GM19372 (cell line): ENCODE measurements around the gene KLHL22.
A peak's percentile ranks its signal among the peaks of the same experiment; 100 is the strongest.
"Not testable (repeated sequence)": the region's sequence is repeated elsewhere in the genome, so short reads cannot be mapped to it uniquely, and the experiment has no call there.

Source experiments
- ATAC-seq: cut with Tn5 transposase; IDR thresholded peaks from one replicate; pipeline ENCODE4 v1.9.1; 2021; ENCODE audit warnings: mild to moderate bottlenecking, low read depth, moderate library complexity; ENCODE audit not compliant: unreplicated experiment

KLHL22 gene

GRCh38 chr22:20506543-20507252, 11.1 kb upstream of the KLHL22 start:
- ATAC-seq: no peak

- ATAC-seq: not testable (repeated sequence)
Observed at GRCh38 chr22:20504293-20504922, 8.8 kb upstream of the KLHL22 start.

DNA sequence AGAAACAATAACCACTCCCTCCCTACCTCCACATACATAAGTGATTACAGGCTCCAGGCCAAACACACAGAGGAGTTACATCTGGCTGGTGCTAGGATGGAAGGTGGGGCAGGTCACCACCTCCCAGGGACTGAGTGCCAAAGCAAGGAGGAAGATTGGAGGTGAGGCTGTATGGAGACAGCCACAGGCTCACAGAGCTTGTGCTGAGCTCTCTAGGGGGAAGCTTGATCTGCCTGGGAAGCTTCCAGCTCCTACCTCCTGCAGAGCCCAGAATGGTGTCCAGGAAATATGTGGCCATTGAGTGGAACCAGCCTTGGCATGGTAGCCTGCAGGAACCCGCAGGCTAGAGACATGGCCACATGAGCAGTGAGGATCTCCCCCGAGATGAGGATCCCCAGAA, 8.2 kb upstream of the KLHL22 start:
- no peak for ATAC-seq

DNA sequence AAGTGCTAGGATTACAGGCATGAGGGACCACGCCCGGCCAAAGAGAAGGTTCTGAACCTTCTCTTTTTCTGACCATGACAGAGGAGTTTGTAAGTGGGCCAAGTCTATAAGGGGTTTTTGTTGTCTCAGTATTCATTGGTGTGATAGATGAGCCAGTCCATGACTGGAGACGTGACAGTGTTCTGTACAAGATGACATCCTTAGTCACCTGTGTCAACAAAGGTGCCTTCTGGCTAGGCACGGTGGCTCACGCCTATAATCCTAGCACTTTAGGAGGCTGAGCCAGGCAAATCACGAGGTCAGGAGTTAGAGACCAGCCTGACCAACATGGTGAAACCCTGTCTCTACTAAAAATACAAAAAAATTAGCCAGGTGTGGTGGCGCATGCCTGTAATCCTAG, 4.2 kb upstream of the KLHL22 start:
- no peak for ATAC-seq

DNA sequence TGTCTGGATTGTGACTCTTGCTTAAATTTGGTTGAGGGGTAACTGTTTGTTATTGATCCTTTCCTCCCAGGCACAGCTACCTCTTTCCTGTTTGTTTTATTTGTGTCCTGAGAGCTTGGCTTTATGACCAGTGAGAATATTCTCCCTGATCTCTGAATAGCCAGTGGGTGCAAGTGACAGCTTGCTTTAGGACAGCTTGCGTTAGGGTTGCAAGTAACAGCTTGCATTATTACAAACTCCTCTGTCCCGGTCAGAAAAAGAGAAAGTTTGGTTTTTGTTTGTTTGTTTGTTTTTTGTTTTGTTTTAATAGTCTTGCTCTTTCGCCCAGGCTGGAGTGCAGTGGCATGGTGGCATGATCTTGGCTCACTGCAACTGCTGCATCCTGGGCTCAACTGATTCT, 3.3 kb upstream of the KLHL22 start:
- ATAC-seq: no peak

- ATAC-seq: no peak
Observed at GRCh38 chr22:20497426-20497825, 1.8 kb upstream of the KLHL22 start.

DNA sequence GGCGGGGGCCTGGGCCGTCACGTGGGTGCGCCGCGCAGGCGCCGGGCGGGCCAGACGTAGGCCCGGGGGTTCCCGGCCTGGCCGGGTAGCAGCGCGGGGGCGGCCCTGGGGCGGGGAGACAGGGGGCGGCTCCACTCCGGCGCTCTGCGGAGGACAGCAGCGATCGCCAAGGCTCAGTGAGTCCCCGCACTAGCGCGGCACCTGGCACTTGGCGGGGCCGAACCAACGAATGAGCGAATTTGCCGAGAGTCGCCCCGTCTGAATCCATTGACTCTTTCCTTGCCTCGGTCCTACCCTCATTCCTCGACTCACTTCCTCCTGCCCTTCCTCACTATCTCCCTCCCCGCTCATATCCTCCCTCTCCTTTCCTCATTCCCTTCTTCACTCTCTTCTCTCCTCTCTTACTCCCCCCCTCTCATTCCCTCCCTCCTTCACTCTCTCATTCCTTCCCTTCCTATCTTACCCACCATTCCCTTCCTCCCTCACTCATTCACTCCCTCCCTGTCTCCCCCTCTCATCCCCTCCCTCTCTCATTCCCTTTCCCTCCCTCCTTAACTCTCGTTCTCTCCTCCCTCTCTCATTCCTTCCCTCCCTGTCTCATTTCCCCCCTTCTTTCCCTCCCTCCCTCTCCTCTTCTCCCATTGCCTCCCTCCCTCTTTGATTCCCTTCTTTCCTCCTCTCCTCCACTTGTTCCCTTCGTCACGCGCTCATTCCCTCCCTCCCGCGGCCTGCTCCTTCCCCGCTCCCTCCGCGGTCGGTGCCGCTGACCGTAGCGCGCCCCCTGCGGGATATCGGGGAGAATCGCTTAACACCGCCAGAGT, 476 bp upstream of the KLHL22 start:
- peak; percentile 83 for ATAC-seq

DNA sequence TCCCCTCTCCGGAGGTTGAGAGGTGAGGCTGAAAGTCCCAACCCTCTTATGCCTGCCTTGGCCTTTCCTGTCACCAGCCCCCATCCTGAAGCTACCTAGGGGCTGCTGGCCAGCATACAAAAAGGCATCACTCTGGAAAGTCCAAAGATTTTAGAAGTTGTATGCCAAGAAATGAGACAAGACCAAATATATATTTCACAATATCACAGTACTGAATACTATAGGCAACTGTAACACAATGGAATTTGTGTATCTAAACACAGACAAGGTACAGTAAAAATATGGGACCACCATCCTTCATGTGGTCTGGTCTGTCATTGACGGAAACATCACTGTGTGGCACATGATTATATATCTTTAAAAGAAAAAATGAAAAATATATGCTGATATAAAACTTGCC, 4.2 kb downstream of the KLHL22 start:
- ATAC-seq: no peak

DNA sequence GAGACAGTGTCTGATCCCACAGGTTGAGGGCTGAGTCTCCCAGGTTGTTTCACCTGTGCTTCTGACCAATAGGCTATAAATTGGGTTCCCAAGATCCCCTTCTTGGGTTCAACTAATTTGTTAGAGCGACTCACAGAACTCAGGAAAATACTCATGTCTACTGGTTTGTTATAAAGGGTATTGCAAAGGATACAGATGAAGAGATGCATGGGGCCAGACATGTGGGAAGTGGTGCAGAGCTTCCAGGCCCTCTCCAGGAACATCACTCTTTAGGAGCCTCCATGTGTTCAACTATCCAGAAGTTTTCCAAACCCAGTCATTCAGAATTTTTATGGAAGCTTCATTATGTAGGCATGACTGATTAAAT, 4.7 kb downstream of the KLHL22 start:
- ATAC-seq: no peak

DNA sequence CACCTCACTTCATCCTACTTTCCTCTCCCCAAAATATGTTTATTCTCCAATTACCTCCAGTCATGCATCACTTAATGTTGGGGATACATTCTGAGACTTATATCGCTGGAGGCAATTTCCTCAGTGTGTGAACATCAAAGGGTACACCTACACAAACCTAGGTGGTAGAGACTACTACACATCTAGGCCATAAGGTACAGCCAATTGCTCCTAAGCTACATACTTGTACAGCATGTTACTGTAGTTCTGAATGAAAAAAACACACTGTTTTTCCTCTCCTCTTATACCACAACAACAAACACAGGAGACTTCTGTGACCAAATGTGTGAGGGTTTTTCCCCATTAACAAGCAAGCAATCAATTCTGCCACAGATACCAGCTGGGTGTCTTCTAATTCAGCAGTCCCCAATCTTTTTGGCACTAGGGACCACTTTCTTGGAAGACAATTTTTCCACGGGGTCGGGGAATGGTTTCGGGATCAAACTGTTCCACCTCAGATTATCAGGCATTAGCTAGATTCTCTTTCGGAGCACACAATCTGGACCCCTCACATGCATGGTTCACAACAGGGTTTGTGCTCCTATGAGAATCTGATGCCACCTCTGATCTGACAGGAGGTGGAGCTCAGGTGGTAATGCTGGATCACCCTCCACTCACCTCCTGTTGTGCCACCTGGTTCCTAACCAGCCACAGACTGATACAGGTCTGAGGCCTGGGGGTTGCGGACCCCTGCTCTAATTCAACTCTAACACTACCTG, 5.2 kb downstream of the KLHL22 start:
- ATAC-seq: no peak

DNA sequence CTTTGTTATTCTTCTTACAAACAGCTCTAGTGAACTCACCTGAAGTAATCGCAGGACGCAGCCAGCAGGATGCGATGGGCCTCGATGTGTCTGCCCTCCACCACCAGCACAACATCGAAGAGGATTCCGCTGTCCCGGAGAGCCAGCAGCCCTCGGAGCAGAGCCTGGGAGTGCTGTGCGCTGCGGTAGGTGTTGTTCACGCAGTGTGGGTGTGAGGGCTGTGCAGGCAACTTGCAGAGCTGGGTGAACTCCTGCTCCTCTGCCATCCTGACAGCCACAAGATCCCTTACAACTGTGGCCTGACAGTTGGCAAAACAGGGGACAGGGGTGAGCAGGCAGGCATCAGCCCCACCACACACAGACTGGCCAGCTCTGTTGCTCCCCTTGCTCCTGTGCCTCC, 6.6 kb downstream of the KLHL22 start:
- ATAC-seq: no peak

GRCh38 chr22:20487715-20488114, 7.9 kb downstream of the KLHL22 start:
- no peak for ATAC-seq

- ATAC-seq: no peak
Observed at GRCh38 chr22:20486229-20486628, 9.4 kb downstream of the KLHL22 start.

DNA sequence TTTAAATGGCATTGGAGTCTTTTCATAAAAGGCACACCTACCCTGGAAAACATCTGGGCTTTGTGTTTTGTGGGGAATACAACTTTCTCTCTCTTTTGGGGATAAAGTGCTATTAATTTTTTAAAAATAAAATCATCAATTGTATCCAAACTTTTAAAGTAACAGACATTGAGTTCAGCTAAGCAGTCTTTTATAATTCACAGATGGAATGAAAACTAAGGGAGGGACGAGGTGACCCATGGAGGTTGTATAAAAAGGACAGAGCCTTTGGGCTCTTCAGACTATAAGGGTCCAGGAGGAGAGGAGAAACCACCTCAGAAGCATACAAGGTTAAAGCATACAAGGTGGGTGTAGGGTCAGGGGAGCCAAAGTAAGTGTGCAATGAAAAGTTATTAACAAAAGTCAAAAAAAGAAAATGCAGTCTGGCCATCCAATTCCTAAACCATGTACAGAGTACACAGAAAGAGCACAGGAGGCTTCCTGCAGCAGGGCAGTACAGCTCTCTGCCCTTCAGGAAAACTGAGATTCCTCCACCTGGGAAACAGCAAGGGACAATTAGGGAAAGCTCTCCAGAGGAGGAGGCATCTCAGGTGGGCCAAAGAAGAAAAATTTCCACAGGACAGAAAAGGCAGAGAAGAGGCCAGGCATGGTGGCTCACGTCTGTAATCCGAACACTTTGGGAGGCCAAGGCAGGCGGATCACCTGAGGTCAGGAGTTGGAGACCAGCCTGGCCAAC, 10.5 kb downstream of the KLHL22 start:
- ATAC-seq: no peak

GRCh38 chr22:20483771-20484170, 11.8 kb downstream of the KLHL22 start:
- ATAC-seq: no peak

GRCh38 chr22:20483143-20483506, 12.5 kb downstream of the KLHL22 start:
- not testable (repeated sequence) for ATAC-seq

DNA sequence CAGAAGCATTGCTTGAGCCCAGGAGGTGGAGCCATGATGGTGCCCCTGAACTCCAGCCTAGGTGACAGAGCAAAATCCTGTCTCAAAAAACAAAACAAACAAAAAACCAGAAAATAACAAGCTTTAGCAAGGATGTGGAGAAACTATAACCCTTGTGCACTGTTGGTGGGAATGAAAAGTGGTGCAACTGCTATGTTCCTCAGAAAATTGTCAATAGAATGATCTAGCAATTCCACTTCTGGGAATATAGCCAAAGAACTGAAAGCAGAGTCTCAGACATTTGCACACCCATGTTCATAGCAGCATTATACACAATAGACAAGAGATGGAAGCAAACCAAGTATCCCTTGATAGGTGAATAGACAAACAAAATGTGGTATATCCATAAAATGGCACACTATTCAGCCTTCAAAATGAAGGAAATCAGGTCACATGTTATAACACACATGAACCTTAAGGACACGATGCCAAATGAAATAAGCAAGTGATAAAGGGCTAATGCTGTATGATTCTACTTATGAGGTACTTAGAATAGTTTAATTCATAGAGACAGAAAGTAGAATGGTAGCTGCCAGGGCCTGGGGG, 15.9 kb downstream of the KLHL22 start:
- ATAC-seq: no peak

DNA sequence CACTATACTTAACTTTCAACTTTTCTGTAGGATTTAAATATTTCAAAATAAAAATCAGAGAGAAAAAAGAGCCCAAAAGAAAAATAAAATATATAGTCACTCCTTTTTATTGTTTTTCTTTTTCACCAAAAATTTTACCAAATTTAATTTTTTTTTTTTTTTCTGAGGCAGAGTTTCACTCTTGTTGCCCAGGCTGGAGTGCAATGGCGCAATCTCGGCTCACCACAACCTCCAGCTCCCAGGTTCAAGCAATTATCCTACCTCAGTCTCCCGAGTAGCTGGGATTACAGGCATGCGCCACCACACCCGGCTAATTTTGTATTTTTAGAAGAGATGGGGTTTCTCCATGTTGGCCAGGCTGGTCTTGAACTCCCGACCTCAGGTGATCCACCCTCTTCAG, 17.5 kb downstream of the KLHL22 start:
- ATAC-seq: not testable (repeated sequence)

DNA sequence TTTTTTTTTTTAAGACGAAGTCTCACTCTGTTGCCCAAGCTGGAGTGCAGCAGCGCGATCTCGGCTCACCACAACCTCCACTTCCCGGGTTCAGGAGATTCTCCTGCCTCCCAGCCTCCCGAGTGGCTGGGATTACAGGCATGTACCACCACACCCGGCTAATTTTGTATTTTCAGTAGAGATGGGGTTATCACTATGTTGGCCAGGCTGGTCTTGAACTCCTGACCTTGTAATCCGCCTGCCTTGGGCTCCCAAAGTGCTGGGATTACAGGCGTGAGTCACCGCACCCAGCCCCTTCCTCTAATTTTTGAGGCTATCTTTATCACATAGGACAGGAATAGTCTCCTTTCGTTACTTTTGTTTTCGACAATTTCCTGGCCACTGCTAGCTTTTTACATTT, 20.0 kb downstream of the KLHL22 start:
- ATAC-seq: not testable (repeated sequence)

DNA sequence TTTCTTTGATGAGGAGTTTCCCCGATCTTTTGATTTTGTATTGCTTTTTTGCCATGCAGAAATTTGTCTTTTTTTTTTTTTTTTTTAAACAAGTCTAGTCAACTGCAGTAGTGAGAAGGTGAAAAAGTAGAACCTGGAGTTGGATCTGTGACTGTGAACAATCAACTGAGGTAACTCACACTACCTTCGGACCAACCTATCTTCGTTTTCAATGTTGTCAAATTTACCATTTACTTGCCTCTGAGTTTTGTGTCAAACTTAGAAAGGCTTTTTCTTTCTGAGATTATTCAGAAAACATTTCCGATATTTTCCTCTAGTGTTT, 20.5 kb downstream of the KLHL22 start:
- ATAC-seq: no peak
